Activated gamma-delta T cell (primary cell): ENCODE data around the gene ZNF512B.
"Not testable (repeated sequence)": the region's sequence is repeated elsewhere in the genome, so short reads cannot be mapped to it uniquely, and the experiment has no call there.

Experiments used
- DNase-seq: peaks from one replicate; lab custom pipeline; 2025; lab: John Stamatoyannopoulos, UW

ZNF512B gene

GRCh38 chr20:63963784-63964301, 5.9 kb downstream of the ZNF512B start:
- DNase-seq: no peak

GRCh38 chr20:63963348-63963741, 6.4 kb downstream of the ZNF512B start:
- DNase-seq: no peak

GRCh38 chr20:63962426-63963347, 7.0 kb downstream of the ZNF512B start:
- DNase-seq: no peak

- DNase-seq: no peak
Measured at GRCh38 chr20:63961664-63962425, 7.9 kb downstream of the ZNF512B start.

- DNase-seq: not testable (repeated sequence)
Measured at GRCh38 chr20:63960654-63961621, 8.8 kb downstream of the ZNF512B start.

GRCh38 chr20:63959699-63960075, 10.0 kb downstream of the ZNF512B start:
- no peak for DNase-seq

- DNase-seq: no peak
Measured at GRCh38 chr20:63958964-63959698, 10.6 kb downstream of the ZNF512B start.

GRCh38 chr20:63958471-63958870, 11.3 kb downstream of the ZNF512B start:
- DNase-seq: no peak

GRCh38 chr20:63957690-63958441, 11.9 kb downstream of the ZNF512B start:
- DNase-seq: no peak

- DNase-seq: peak; percentile 44
Measured at GRCh38 chr20:63957004-63957689, 12.6 kb downstream of the ZNF512B start.

- DNase-seq: no peak
Measured at GRCh38 chr20:63956664-63957003, 13.1 kb downstream of the ZNF512B start.

- peak; percentile 86 for DNase-seq
Measured at GRCh38 chr20:63955827-63956663, 13.7 kb downstream of the ZNF512B start, which contains the start of gene UCKL1. Gene UCKL1 (minus strand): TSS chr20:63956416. CDS start chr20:63956372, 44 bp downstream.

- no peak for DNase-seq
Measured at GRCh38 chr20:63955281-63955826, 14.4 kb downstream of the ZNF512B start.

GRCh38 chr20:63953764-63954429, 15.8 kb downstream of the ZNF512B start:
- no peak for DNase-seq

- DNase-seq: no peak
Measured at GRCh38 chr20:63952769-63953168, 17.0 kb downstream of the ZNF512B start.

GRCh38 chr20:63952210-63952535, 17.6 kb downstream of the ZNF512B start:
- no peak for DNase-seq

- no peak for DNase-seq
Measured at GRCh38 chr20:63951398-63952209, 18.1 kb downstream of the ZNF512B start.
